Measurements from ENCODE around the gene KRT76.

DNA sequence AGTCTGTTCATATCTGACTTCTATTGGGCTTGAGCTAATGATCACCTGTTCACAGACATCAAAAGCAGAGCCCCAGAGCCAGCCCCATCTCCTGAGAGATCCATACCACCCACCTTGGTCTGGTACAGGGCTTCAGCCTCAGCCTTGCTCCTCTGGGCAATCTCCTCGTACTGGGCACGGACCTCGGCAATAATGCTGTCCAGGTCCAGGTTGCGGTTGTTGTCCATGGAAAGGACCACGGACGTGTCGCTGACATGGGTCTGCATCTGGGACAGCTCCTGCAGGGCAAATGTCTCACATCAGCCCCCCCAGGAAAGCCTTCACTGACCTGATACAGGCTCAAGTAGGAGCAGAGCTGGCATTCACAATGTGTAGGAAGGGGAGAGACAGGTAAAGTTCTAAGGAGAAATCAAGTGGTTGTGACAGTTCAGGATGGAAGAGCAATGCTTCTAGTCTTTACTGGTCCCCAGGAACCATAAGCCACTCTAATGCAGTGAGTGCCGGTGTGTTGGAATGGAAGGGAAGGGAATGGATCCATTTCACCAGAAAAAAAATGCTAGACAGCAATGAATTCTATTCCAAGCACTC, 31.5 kb upstream of the KRT76 start:
- TF ChIP-seq BHLHE40 (IDR thresholded peaks at IDR 0.05; ENCODE audit: borderline replicate concordance) (no peak), FOXM1 (IDR thresholded peaks at IDR 0.05; ENCODE audit: borderline replicate concordance) (no peak), FOXA1 (IDR thresholded peaks at IDR 0.05) (no peak), HDGF (IDR thresholded peaks at IDR 0.05; ENCODE audit: borderline replicate concordance) (no peak), TARDBP (IDR thresholded peaks at IDR 0.05) (no peak), ELF4 (IDR thresholded peaks at IDR 0.05) (no peak), SP1 (IDR thresholded peaks at IDR 0.05) (no peak), ARNT (IDR thresholded peaks at IDR 0.05) (no peak), LEF1 (IDR thresholded peaks at IDR 0.05; ENCODE audit: borderline replicate concordance) (no peak), FOXK2 (IDR thresholded peaks at IDR 0.05) (no peak), SUZ12 (IDR thresholded peaks at IDR 0.05) (no peak), NFRKB (IDR thresholded peaks at IDR 0.05) (no peak), ZNF384 (IDR thresholded peaks at IDR 0.05) (no peak)
- TF ChIP-seq, protein P1, sequence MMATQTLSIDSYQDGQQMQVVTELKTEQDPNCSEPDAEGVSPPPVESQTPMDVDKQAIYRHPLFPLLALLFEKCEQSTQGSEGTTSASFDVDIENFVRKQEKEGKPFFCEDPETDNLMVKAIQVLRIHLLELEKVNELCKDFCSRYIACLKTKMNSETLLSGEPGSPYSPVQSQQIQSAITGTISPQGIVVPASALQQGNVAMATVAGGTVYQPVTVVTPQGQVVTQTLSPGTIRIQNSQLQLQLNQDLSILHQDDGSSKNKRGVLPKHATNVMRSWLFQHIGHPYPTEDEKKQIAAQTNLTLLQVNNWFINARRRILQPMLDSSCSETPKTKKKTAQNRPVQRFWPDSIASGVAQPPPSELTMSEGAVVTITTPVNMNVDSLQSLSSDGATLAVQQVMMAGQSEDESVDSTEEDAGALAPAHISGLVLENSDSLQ (IDR thresholded peaks at IDR 0.05), result no peak

Data from HEK293T (cell line).